ENCODE data around the gene CPXM2.

DNA sequence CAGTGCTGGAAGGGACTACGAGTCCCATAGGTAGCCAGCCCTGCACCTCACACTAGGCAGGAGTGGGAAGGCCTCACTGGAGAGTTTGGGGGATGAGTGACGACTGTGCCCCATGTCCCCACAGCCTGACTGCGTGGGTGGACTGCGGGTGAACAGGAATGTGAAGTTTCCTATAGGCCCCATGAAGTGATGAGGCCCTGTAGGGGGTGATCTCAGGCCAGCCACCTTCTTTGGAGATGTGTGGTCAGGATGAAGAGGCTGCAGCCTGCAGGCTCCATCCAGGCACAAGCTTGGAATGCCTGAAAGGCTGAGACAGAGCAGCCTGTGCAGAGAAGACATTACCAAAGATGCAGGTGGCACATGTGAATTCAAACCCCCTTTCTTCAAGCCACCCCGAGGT lies 94.9 kb downstream of the CPXM2 start:
- TF ChIP-seq, protein P1, sequence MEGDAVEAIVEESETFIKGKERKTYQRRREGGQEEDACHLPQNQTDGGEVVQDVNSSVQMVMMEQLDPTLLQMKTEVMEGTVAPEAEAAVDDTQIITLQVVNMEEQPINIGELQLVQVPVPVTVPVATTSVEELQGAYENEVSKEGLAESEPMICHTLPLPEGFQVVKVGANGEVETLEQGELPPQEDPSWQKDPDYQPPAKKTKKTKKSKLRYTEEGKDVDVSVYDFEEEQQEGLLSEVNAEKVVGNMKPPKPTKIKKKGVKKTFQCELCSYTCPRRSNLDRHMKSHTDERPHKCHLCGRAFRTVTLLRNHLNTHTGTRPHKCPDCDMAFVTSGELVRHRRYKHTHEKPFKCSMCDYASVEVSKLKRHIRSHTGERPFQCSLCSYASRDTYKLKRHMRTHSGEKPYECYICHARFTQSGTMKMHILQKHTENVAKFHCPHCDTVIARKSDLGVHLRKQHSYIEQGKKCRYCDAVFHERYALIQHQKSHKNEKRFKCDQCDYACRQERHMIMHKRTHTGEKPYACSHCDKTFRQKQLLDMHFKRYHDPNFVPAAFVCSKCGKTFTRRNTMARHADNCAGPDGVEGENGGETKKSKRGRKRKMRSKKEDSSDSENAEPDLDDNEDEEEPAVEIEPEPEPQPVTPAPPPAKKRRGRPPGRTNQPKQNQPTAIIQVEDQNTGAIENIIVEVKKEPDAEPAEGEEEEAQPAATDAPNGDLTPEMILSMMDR (conservative IDR thresholded peaks at IDR 0.05; ENCODE audit: low read depth, low read length), result no peak
- TF ChIP-seq EZH2phosphoT487 (IDR thresholded peaks at IDR 0.05; ENCODE audit: borderline replicate concordance, low read length) (no peak), EZH2 (IDR thresholded peaks at IDR 0.05; ENCODE audit: low read length, unreplicated experiment) (no peak)
